ENCODE results near the gene LDLRAD4.

The LDLRAD4 gene

GRCh38 chr18:13306583-13306982, 88.0 kb downstream of the LDLRAD4 start:
- peaks cover 5% of the 10 kb centered on the region for H3K79me2 ChIP-seq
- no peak overlapping the region for H2AFZ ChIP-seq
- H3K9me3 ChIP-seq (ENCODE audit: control insufficient read depth, low read length), result no peaks in the 10 kb centered on the region
- H3K4me2 ChIP-seq (ENCODE audit: low read length), result no peak overlapping the region
- TF ChIP-seq, protein P1, sequence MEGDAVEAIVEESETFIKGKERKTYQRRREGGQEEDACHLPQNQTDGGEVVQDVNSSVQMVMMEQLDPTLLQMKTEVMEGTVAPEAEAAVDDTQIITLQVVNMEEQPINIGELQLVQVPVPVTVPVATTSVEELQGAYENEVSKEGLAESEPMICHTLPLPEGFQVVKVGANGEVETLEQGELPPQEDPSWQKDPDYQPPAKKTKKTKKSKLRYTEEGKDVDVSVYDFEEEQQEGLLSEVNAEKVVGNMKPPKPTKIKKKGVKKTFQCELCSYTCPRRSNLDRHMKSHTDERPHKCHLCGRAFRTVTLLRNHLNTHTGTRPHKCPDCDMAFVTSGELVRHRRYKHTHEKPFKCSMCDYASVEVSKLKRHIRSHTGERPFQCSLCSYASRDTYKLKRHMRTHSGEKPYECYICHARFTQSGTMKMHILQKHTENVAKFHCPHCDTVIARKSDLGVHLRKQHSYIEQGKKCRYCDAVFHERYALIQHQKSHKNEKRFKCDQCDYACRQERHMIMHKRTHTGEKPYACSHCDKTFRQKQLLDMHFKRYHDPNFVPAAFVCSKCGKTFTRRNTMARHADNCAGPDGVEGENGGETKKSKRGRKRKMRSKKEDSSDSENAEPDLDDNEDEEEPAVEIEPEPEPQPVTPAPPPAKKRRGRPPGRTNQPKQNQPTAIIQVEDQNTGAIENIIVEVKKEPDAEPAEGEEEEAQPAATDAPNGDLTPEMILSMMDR (IDR thresholded peaks at IDR 0.05), result no peak
- no peak overlapping the region for H3K4me3 ChIP-seq (ENCODE audit: low read depth, low read length)
- no peak overlapping the region for H3K27ac ChIP-seq
- no peak overlapping the region for H3K9ac ChIP-seq
- no peaks in the 10 kb centered on the region for H3K36me3 ChIP-seq (ENCODE audit: control insufficient read depth, insufficient read depth, low read length)
- H3K4me1 ChIP-seq, result no peaks in the 10 kb centered on the region
- no peaks in the 10 kb centered on the region for H3K27me3 ChIP-seq (ENCODE audit: control insufficient read depth, insufficient read depth, low read length)

- Histone ChIP-seq H3K27ac (no peak overlapping the region), H3K4me2 (ENCODE audit: low read length) (no peak overlapping the region), H3K4me3 (ENCODE audit: low read depth, low read length) (no peak overlapping the region), H3K36me3 (ENCODE audit: control insufficient read depth, insufficient read depth, low read length) (no peaks in the 10 kb centered on the region), H3K9ac (no peak overlapping the region), H2AFZ (no peak overlapping the region), H3K79me2 (peaks cover 5% of the 10 kb centered on the region), H3K4me1 (no peaks in the 10 kb centered on the region), H3K27me3 (ENCODE audit: control insufficient read depth, insufficient read depth, low read length) (no peaks in the 10 kb centered on the region), H3K9me3 (ENCODE audit: control insufficient read depth, low read length) (no peaks in the 10 kb centered on the region)
- TF ChIP-seq, protein P1 (IDR thresholded peaks at IDR 0.05), result no peak
Measured at GRCh38 chr18:13308369-13308768, 89.8 kb downstream of the LDLRAD4 start.

DNA sequence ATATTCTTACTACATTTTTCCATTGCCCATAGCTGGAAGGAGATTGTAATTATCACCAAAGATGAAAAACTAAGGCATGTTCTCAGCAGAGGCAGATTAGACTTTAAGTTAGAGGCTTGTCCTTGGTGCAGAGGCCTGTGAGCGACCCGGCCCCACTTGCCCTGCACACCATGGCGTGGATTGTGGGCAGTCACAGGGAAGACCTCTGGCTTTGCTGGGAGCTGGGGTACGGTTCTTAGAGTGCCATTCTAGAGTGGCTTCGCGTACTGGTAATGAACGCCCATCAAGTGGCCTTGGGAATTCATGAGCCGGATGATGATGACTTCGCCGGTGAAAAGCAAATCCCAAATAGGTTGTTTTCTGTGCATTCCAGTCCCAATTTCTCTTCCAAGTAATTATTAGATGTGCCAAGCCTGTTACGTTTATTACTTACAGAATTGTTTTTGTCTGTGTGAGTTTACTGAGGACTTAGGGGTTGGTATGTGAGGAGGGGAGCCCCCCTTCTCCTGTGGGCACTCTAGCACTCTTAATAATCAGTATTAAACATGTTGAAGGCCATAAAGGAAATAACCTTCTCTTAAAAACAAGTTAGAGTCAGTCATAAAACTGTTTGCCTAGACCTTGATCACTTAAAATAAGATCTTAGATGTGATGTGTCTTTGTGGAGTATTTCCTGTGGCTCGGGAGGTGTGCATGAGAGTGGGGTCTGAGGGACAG, 90.6 kb downstream of the LDLRAD4 start:
- Histone ChIP-seq H3K4me3 (ENCODE audit: low read depth, low read length) (no peak overlapping the region), H3K9ac (no peak overlapping the region), H3K4me2 (ENCODE audit: low read length) (no peak overlapping the region), H3K27ac (no peak overlapping the region), H3K9me3 (ENCODE audit: control insufficient read depth, low read length) (no peaks in the 10 kb centered on the region), H2AFZ (no peak overlapping the region), H3K79me2 (peaks cover 5% of the 10 kb centered on the region), H3K4me1 (no peaks in the 10 kb centered on the region), H3K36me3 (ENCODE audit: control insufficient read depth, insufficient read depth, low read length) (no peaks in the 10 kb centered on the region), H3K27me3 (ENCODE audit: control insufficient read depth, insufficient read depth, low read length) (no peaks in the 10 kb centered on the region)
- TF ChIP-seq, protein P1 (IDR thresholded peaks at IDR 0.05), result no peak

DNA sequence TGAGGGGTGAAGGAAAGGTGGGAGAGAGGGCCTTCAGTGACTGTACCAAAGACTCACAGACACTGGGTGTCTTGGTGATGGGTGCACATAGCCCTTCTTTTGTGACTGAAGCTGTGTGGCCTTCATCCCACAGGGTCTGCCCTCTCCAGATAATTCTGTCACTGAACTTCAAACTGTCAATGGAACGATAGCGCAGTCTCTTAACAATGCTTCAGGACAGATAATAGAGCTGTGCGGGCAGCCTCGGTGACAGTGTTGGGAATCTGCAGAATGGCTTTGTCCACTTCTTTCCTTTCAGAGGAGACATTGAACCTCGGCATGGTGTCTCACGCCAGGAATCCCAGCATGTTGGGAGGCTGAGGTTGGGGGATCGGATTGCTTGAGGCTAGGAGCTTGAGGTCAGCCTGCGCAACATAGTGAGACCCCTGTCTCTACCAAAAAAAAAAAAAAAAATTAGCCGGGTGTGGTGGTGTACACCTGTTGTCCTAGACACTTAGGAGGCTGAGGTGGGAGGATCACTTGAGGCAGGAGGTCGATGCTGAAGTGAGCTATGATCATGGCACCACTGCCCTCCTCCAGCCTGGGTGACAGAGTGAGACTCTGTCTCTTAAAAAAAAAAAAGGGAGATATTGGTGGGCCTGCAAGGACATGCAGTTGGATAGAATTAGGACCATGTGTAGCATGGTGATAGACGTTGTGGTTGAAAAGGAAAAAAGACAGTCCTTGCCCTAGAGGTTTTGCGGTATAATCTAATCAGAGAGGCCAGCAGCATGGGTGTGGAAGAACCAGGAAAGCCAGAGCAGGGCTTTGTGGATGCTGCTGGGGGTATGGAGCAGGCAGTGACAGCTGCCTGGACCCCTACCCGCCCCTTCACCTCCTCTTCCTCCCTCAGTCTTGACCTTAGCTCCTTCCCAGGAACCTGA, 91.4 kb downstream of the LDLRAD4 start:
- no peak overlapping the region for H2AFZ ChIP-seq
- no peaks in the 10 kb centered on the region for H3K9me3 ChIP-seq (ENCODE audit: control insufficient read depth, low read length)
- peaks cover 5% of the 10 kb centered on the region for H3K79me2 ChIP-seq
- H3K4me3 ChIP-seq (ENCODE audit: low read depth, low read length), result no peak overlapping the region
- no peak overlapping the region for H3K4me2 ChIP-seq (ENCODE audit: low read length)
- H3K36me3 ChIP-seq (ENCODE audit: control insufficient read depth, insufficient read depth, low read length), result no peaks in the 10 kb centered on the region
- no peaks in the 10 kb centered on the region for H3K27me3 ChIP-seq (ENCODE audit: control insufficient read depth, insufficient read depth, low read length)
- no peaks in the 10 kb centered on the region for H3K4me1 ChIP-seq
- no peak overlapping the region for H3K27ac ChIP-seq
- H3K9ac ChIP-seq, result no peak overlapping the region
- TF ChIP-seq, protein P1 (IDR thresholded peaks at IDR 0.05), result no peak
